ENCODE results near the gene ANKS1B.

ANKS1B gene

DNA sequence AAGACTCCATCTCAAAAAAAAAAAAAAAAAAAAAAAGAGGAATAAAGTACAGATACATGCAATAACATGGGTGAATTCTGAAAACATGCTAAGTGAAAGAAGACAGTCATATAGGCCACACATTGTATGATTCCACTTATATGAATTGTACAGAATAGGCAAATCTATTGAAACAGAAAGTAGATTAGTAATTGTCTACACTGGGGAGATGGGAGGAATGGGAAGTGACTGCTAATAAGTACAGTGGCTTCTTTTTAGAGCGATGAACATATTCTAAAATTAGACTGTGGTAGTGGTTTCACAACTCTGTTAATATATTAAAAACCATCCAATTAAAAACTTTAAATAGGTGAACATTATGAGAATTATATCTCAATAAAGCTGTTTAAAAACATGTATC is 74.4 kb downstream of the ANKS1B start:
- TF ChIP-seq, protein P1, sequence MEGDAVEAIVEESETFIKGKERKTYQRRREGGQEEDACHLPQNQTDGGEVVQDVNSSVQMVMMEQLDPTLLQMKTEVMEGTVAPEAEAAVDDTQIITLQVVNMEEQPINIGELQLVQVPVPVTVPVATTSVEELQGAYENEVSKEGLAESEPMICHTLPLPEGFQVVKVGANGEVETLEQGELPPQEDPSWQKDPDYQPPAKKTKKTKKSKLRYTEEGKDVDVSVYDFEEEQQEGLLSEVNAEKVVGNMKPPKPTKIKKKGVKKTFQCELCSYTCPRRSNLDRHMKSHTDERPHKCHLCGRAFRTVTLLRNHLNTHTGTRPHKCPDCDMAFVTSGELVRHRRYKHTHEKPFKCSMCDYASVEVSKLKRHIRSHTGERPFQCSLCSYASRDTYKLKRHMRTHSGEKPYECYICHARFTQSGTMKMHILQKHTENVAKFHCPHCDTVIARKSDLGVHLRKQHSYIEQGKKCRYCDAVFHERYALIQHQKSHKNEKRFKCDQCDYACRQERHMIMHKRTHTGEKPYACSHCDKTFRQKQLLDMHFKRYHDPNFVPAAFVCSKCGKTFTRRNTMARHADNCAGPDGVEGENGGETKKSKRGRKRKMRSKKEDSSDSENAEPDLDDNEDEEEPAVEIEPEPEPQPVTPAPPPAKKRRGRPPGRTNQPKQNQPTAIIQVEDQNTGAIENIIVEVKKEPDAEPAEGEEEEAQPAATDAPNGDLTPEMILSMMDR (IDR thresholded peaks at IDR 0.05; ENCODE audit: extremely low read depth, insufficient read depth, missing control alignments), result no peak
- in situ Hi-C loops (cut with MboI; ENCODE audit: low pct_unique_long_range_greater_than_20kb, low sequenced_read_pairs, unreplicated experiment), result no loop called here
- no peak for DNase-seq (ENCODE audit: low spot score)

DNA sequence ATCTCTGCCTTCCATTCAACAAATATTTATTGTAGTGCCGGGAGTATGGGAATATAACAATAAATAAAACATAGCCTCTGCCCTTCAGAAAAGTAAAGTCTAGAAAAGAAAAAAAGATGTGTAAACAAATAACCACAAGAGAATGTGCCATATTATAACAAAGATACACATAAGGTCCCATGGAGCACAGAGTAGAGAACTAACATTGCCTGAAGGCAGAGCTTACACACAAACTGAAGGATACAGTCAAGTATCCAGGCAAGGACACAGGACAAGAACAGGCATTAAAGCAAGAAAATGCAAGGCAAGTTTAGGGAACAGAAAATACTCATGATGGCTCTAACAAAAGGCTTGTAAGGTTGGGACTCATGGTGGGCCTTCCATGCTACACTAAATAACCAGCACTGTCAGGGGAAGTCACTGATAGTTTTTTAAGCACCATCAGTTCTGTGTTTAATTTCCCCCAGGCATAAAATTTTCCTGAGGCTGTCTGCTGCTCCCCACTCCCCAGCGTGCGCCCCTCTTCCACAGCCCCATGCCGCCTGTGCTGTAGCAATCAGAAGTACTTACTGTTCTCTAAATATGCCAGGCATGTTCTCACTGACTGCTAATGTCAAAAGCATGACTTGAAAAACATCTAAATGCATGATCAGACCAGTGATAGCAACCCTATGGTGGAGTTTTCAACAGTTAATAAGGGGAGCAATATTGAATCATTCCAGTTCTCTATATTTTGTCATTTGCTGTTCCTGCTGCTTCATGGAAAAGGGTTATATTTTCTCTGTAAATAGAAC is 77.8 kb downstream of the ANKS1B start:
- no peak for DNase-seq (ENCODE audit: low spot score)
- in situ Hi-C loops (cut with MboI; ENCODE audit: low pct_unique_long_range_greater_than_20kb, low sequenced_read_pairs, unreplicated experiment), result no loop called here
- TF ChIP-seq, protein P1 (IDR thresholded peaks at IDR 0.05; ENCODE audit: extremely low read depth, insufficient read depth, missing control alignments), result no peak

DNA sequence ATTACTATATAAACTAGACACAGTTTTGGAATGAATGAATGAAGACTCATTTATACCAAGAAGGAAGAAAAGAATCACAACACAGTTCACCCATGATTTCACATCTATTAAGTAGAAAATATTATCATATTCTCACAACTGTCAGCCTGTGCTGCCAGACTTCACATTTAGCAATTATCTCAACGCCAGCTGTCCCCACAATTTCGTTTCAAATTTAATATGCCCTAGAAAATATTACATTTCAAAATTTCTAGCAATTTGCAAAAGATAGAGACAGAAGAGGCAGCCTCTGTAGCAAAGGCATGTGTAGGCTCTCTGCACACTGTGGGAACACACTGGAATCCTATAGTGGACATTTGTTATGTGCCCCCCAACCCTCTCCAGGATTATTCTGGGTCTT is 83.6 kb downstream of the ANKS1B start:
- no peak for DNase-seq (ENCODE audit: low spot score)
- in situ Hi-C loops (cut with MboI; ENCODE audit: low pct_unique_long_range_greater_than_20kb, low sequenced_read_pairs, unreplicated experiment), result no loop called here
- TF ChIP-seq, protein P1 (IDR thresholded peaks at IDR 0.05; ENCODE audit: extremely low read depth, insufficient read depth, missing control alignments), result no peak

DNA sequence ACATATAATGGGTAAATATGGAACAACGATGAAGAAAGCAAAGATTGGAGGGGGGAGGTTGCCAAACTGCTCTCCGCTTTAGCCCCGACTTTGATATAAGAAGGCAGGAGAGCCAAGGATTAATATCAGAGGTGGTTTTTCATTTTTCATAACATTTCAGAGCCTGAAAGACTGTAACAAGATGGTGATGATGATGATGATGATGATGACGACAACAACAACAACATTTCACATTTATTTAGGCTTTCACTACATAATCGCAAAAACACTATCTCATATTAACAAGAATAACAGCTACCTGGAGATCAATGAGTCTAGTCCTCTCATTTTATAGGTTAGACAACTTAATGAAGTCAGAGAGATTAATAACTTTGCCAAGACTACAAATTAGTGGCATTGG is 86.1 kb downstream of the ANKS1B start:
- DNase-seq (ENCODE audit: low spot score), result no peak
- in situ Hi-C loops (cut with MboI; ENCODE audit: low pct_unique_long_range_greater_than_20kb, low sequenced_read_pairs, unreplicated experiment), result no loop called here
- TF ChIP-seq, protein P1 (IDR thresholded peaks at IDR 0.05; ENCODE audit: extremely low read depth, insufficient read depth, missing control alignments), result no peak

DNA sequence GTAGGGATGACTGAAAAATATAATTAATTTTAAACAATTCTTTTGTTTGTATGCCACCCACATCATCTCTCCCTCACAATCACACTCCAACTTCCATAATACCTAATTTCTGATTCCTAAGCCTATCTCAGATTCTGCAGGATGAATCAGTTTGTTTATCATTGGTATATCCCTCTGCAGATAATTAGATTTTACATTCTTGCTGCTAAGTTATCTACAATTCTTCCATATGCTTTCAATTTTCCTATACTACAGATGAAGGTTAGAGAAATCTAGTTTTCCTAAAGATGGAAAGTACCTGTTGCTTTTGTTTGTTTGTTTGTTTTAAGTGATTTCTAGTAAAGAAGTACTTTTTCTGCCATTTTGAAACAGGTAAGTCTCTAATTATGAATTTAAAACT is 105.3 kb downstream of the ANKS1B start:
- TF ChIP-seq, protein P1 (IDR thresholded peaks at IDR 0.05; ENCODE audit: extremely low read depth, insufficient read depth, missing control alignments), result no peak
- in situ Hi-C loops (cut with MboI; ENCODE audit: low pct_unique_long_range_greater_than_20kb, low sequenced_read_pairs, unreplicated experiment), result no loop called here

DNA sequence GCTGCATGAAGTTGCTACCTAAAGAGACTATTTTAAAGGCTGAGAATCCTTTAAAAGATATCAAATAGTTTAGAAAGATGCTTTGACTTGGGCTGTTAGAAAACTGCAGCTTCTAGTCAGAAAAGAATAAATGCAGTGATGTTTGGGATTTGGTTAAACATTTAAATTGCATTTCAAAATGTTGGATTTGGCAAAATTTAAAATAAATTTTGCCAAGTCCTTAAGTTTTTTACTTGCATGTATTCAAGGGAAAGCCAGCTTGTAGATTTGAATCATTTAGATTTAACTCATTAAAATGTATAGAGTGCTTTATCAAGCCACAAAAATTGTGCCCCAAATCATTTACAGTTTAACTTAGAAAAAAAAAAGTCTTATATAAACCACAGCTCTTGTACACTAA is 109.7 kb downstream of the ANKS1B start:
- in situ Hi-C loops (cut with MboI; ENCODE audit: low pct_unique_long_range_greater_than_20kb, low sequenced_read_pairs, unreplicated experiment), result no loop called here
- DNase-seq (ENCODE audit: low spot score), result no peak
- TF ChIP-seq, protein P1 (IDR thresholded peaks at IDR 0.05; ENCODE audit: extremely low read depth, insufficient read depth, missing control alignments), result no peak

More for the DNA sequence above, 105.3 kb downstream of the ANKS1B start:
- DNase-seq (ENCODE audit: low spot score), result no peak

Data from GM13977 (cell line).